ENCODE data around the gene SERPINH1.

GRCh38 chr11:75547177-75547576 lies 14.9 kb upstream of the SERPINH1 start:
- TF ChIP-seq EP300 (IDR thresholded peaks at IDR 0.05; ENCODE audit: borderline replicate concordance) (no peak), CREB1 (IDR thresholded peaks at IDR 0.05; ENCODE audit: low read depth) (no peak), USF1 (IDR thresholded peaks at IDR 0.05) (no peak), TAF1 (IDR thresholded peaks at IDR 0.05; ENCODE audit: low read depth) (no peak), TEAD4 (IDR thresholded peaks at IDR 0.05) (no peak), FOXM1 (IDR thresholded peaks at IDR 0.05; ENCODE audit: borderline replicate concordance, low read depth) (no peak), MAX (IDR thresholded peaks at IDR 0.05) (no peak), EGR1 (IDR thresholded peaks at IDR 0.05) (no peak), CEBPB (IDR thresholded peaks at IDR 0.05) (no peak), REST (IDR thresholded peaks at IDR 0.05; ENCODE audit: low read depth) (no peak)
